Measurements from ENCODE around the gene MAP1LC3A.
"Not testable (repeated sequence)": the region's sequence is repeated elsewhere in the genome, so short reads cannot be mapped to it uniquely, and the experiment has no call there.

Gene MAP1LC3A

GRCh38 chr20:34558320-34559218 is at the start of gene MAP1LC3A:
MAP1LC3A (plus strand) TSS chr20:34558718; CDS start chr20:34558869, 151 bp downstream.
- H3K27ac ChIP-seq = no peak within 1 kb of the TSS
- TF ChIP-seq, protein P1, sequence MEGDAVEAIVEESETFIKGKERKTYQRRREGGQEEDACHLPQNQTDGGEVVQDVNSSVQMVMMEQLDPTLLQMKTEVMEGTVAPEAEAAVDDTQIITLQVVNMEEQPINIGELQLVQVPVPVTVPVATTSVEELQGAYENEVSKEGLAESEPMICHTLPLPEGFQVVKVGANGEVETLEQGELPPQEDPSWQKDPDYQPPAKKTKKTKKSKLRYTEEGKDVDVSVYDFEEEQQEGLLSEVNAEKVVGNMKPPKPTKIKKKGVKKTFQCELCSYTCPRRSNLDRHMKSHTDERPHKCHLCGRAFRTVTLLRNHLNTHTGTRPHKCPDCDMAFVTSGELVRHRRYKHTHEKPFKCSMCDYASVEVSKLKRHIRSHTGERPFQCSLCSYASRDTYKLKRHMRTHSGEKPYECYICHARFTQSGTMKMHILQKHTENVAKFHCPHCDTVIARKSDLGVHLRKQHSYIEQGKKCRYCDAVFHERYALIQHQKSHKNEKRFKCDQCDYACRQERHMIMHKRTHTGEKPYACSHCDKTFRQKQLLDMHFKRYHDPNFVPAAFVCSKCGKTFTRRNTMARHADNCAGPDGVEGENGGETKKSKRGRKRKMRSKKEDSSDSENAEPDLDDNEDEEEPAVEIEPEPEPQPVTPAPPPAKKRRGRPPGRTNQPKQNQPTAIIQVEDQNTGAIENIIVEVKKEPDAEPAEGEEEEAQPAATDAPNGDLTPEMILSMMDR (conservative IDR thresholded peaks at IDR 0.05) = no peak
- TF ChIP-seq ZFX (IDR thresholded peaks at IDR 0.05) = no peak

DNA sequence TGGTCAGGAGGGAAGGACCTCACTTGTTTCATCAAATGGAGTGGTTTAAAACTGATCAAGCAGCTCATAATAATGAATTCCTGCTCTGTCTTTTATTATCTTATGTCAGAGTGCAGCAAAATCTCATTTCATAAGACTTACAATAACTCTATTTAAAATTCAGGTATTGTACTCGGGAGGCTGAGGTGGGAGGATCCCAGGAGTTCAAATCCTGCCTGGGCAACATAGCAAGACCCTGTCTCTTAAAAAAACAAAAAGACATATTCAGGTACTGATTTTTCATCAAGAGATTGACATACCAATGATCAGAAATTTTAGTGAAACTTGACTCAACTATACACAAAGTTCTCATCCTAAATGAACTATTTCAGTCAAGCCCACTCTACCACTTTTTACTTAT is 47.9 kb upstream of the MAP1LC3A start:
- TF ChIP-seq ZFX (IDR thresholded peaks at IDR 0.05) = no peak
- TF ChIP-seq, protein P1 (conservative IDR thresholded peaks at IDR 0.05) = no peak
- no peak overlapping the region for H3K27ac ChIP-seq

DNA sequence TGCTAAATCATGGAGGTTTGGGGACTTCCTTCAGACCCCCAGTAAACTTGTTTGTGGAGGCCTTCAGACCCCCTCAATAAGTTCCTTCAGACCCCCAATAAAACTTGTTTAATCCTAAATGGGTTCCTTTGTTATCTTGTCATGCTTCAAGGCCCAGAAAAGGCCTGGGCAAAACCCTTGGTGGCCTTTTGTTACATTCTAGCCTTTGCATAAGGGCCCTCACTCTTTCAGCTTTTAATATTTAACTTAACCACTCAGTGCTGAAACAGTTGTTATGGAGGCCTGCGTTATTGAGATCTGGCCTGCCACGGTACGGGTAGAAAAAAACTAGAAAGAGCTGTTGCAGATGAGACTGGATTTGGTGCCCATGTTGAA is 46.6 kb upstream of the MAP1LC3A start:
- no peak for TF ChIP-seq ZFX (IDR thresholded peaks at IDR 0.05)
- TF ChIP-seq, protein P1 (conservative IDR thresholded peaks at IDR 0.05) = no peak
- H3K27ac ChIP-seq = no peak overlapping the region

- H3K27ac ChIP-seq = no peak overlapping the region
- no peak for TF ChIP-seq ZFX (IDR thresholded peaks at IDR 0.05)
- TF ChIP-seq, protein P1 (conservative IDR thresholded peaks at IDR 0.05) = no peak
These were observed 46.1 kb upstream of the MAP1LC3A start for GRCh38 chr20:34512266-34512954.

DNA sequence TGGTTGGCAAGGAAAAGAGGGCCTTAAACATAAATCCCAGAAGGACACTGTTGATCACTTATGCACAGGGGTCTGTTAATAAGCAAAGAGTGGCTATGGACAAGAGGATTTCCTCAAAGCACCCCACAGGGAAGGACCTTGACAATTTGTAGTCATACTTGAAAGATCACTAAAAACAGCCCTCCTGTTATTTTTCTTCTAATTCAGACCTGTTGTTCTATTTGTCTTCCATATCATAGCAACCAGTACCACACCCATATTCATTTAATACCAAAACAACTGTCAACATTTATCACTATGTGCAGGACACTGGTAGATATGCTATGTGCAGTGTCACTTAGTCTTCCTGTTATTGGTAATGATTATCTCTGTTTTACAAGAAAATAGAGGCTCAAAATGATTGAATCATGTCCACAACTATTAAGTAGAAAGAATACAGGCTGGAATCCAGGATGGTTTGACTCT is 45.5 kb upstream of the MAP1LC3A start:
- no peak overlapping the region for H3K27ac ChIP-seq
- TF ChIP-seq ZFX (IDR thresholded peaks at IDR 0.05) = no peak
- TF ChIP-seq, protein P1 (conservative IDR thresholded peaks at IDR 0.05) = no peak

GRCh38 chr20:34514034-34514433 is 44.5 kb upstream of the MAP1LC3A start:
- not testable (repeated sequence) for H3K27ac ChIP-seq

DNA sequence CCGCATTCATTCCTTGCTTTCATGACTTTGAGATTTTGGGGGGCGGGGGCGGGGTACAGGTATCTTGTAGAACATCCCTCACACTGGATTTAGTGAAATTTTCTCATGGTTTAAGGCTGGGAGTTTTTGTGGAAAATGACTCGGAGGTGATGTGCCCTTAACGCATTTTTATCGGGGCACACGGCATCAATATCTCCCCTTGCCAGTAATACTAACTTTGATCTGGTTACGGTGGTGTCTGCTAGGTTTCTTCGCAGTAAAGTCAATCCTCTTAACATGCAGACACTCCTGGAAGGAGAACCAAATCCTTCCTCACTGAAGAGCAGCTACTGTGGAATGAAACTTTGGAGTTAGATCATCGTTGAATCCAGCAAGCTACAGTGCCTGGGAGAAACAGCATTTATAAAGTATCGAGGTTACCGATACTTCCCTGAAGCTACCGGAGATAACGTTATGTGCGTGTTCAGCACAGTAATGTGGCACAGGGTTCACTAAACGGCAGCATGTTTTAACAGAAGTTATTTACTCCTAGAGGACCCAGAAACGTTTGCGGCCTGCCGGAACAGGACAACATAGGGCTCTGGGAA is 43.5 kb upstream of the MAP1LC3A start:
- H3K27ac ChIP-seq = peak overlapping the region; percentile 88
- TF ChIP-seq, protein P1 (conservative IDR thresholded peaks at IDR 0.05) = no peak
- no peak for TF ChIP-seq ZFX (IDR thresholded peaks at IDR 0.05)

Data from C4-2B (cell line).